KMS-11 (cell line): Measurements from ENCODE around the gene VSTM4.

Experiments
- H2AFZ ChIP-seq: fragments of 200-600 bp; sonication (generic); 2 replicates; pipeline ENCODE4 v1.6.1; 2016; ENCODE audit warnings: antibody characterized with exemption, mixed run types, low read depth
- H3K27ac ChIP-seq: fragments of 200-600 bp; sonication (generic); 2 replicates; pipeline ENCODE4 v1.6.1; 2016; ENCODE audit warnings: mild to moderate bottlenecking, mixed run types
- H3K27me3 ChIP-seq: fragments of 200-600 bp; sonication (generic); 2 replicates; pipeline ENCODE4 v1.6.1; 2017; ENCODE audit warnings: mild to moderate bottlenecking, low read depth, mixed run types, moderate library complexity; ENCODE audit not compliant: insufficient read depth
- H3K36me3 ChIP-seq: fragments of 200-600 bp; sonication (generic); 2 replicates; pipeline ENCODE4 v1.6.1; 2017; ENCODE audit warnings: mild to moderate bottlenecking, mixed run types; ENCODE audit not compliant: insufficient read depth
- H3K4me1 ChIP-seq: fragments of 200-600 bp; sonication (generic); 2 replicates; pipeline ENCODE4 v1.6.1; 2016; ENCODE audit warnings: mild to moderate bottlenecking, low read depth, mixed run types; ENCODE audit not compliant: poor library complexity, severe bottlenecking
- H3K4me2 ChIP-seq: fragments of 200-600 bp; sonication (generic); 2 replicates; pipeline ENCODE4 v1.7.0; 2016; ENCODE audit warnings: mild to moderate bottlenecking, mixed run types
- H3K4me3 ChIP-seq: fragments of 200-600 bp; sonication (generic); IDR thresholded peaks from 2 replicates; pipeline ENCODE4 v1.6.1; 2017; ENCODE audit warnings: low read depth, low read length, mixed read lengths; ENCODE audit not compliant: insufficient read depth
- H3K79me2 ChIP-seq: fragments of 200-600 bp; sonication (generic); 2 replicates; pipeline ENCODE4 v1.6.1; 2016; ENCODE audit warnings: low read depth, mixed run types; ENCODE audit not compliant: insufficient read depth
- H3K9ac ChIP-seq: fragments of 200-600 bp; sonication (generic); 2 replicates; pipeline ENCODE4 v1.6.1; 2016; ENCODE audit warnings: mild to moderate bottlenecking, mixed run types
- H4K20me1 ChIP-seq: fragments of 200-600 bp; sonication (generic); 2 replicates; pipeline ENCODE4 v1.6.1; 2016; ENCODE audit warnings: mild to moderate bottlenecking, mixed run types; ENCODE audit not compliant: insufficient read depth
- TF ChIP-seq, protein P1 (sequence below): fragments of 200-600 bp; sonication (generic); conservative IDR thresholded peaks from 2 replicates; pipeline ENCODE4 v1.6.1; 2017; ENCODE audit warnings: low read depth, mild to moderate bottlenecking, antibody characterized with exemption, low read length, moderate library complexity, mixed read lengths

Gene VSTM4

DNA sequence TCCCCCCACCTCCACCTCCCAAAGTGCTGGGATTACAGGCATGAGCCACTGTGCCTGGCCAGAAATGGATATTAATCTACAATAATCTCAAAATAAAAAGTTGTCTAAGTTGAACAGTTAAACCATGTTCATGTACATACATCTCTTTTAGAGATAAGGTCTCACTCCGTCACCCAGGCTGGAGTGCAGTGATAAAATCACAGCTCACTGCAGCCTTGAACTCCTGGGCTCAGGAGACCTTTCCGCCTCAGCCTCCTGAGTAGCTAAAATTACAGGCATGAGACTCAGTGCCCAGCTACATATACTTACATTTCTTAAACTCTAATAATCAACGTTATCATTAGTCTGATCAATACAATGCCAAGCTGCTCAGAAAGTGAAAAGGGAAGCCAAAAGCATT, 36.2 kb downstream of the VSTM4 start:
- H3K36me3 ChIP-seq: no peaks in the 10 kb centered on the region
- H3K27ac ChIP-seq: no peak overlapping the region; the same call in 1 of the 2 replicates
- no peaks in the 10 kb centered on the region for H4K20me1 ChIP-seq
- H2AFZ ChIP-seq: no peak overlapping the region
- H3K4me2 ChIP-seq: peak overlapping the region; percentile 24
- H3K27me3 ChIP-seq: no peaks in the 10 kb centered on the region
- no peaks in the 10 kb centered on the region for H3K79me2 ChIP-seq
- no peak overlapping the region for H3K4me3 ChIP-seq
- TF ChIP-seq, protein P1, sequence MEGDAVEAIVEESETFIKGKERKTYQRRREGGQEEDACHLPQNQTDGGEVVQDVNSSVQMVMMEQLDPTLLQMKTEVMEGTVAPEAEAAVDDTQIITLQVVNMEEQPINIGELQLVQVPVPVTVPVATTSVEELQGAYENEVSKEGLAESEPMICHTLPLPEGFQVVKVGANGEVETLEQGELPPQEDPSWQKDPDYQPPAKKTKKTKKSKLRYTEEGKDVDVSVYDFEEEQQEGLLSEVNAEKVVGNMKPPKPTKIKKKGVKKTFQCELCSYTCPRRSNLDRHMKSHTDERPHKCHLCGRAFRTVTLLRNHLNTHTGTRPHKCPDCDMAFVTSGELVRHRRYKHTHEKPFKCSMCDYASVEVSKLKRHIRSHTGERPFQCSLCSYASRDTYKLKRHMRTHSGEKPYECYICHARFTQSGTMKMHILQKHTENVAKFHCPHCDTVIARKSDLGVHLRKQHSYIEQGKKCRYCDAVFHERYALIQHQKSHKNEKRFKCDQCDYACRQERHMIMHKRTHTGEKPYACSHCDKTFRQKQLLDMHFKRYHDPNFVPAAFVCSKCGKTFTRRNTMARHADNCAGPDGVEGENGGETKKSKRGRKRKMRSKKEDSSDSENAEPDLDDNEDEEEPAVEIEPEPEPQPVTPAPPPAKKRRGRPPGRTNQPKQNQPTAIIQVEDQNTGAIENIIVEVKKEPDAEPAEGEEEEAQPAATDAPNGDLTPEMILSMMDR: no peak
- no peak overlapping the region for H3K9ac ChIP-seq
- H3K4me1 ChIP-seq: peaks cover 58% of the 10 kb centered on the region

- H3K4me1 ChIP-seq: peaks cover 58% of the 10 kb centered on the region
- H4K20me1 ChIP-seq: no peaks in the 10 kb centered on the region
- no peaks in the 10 kb centered on the region for H3K36me3 ChIP-seq
- no peak overlapping the region for H3K4me2 ChIP-seq
- H3K27me3 ChIP-seq: no peaks in the 10 kb centered on the region
- TF ChIP-seq, protein P1: no peak
- no peaks in the 10 kb centered on the region for H3K79me2 ChIP-seq
- H2AFZ ChIP-seq: no peak overlapping the region
- H3K4me3 ChIP-seq: no peak overlapping the region
- H3K27ac ChIP-seq: no peak overlapping the region
- H3K9ac ChIP-seq: no peak overlapping the region
Measured at GRCh38 chr10:49078433-49078832, 36.9 kb downstream of the VSTM4 start.

DNA sequence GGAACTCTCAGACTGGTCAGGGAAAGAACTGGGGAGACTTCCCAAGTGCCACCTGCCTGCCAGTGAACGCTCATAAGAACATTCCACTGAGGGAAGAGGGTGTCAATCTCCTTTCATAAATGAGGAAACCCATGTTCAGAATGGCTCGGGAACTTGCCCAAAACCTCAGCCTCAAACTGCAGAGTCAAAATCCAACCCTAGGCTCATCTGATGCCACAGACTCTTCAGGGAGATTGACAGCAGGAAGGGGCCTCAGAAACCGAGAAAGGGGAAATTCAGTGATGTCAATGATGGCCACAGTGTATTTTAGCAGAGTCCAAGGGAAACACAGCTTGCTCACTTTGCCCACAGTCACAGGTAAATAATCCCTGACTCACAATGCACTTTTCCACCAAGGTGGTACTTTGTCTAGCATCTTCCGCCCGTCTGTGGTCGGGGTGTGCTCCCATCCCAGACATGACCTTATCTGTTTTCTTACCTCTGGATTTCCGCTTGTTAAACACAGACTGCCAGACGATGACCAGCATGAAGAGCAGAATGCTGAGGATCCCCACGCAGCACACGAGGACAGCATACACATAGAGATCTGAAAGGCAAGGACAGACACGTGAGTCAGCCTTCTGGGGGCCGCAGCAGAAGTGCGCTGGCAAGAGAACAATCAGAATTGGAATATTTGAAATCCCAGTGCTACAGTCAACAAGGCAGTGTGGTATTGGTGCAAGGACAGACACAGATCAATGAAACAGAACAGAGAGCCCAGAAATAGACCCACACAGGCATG, 38.4 kb downstream of the VSTM4 start:
- TF ChIP-seq, protein P1: no peak
- H3K27me3 ChIP-seq: no peaks in the 10 kb centered on the region
- no peak overlapping the region for H3K9ac ChIP-seq
- H3K4me2 ChIP-seq: peak overlapping the region; percentile 71
- H4K20me1 ChIP-seq: no peaks in the 10 kb centered on the region
- H3K4me3 ChIP-seq: no peak overlapping the region
- no peaks in the 10 kb centered on the region for H3K36me3 ChIP-seq
- peaks cover 58% of the 10 kb centered on the region for H3K4me1 ChIP-seq
- H3K79me2 ChIP-seq: no peaks in the 10 kb centered on the region
- H2AFZ ChIP-seq: peak overlapping the region; percentile 44; the same call in 1 of the 2 replicates
- H3K27ac ChIP-seq: no peak overlapping the region; the same call in 1 of the 2 replicates

- Histone ChIP-seq H3K27me3 (no peaks in the 10 kb centered on the region), H2AFZ (peak overlapping the region; percentile 44; the same call in 1 of the 2 replicates), H3K27ac (no peak overlapping the region; the same call in 1 of the 2 replicates), H3K9ac (no peak overlapping the region), H3K79me2 (no peaks in the 10 kb centered on the region), H3K4me2 (peak overlapping the region; percentile 71), H3K4me3 (no peak overlapping the region), H3K36me3 (no peaks in the 10 kb centered on the region), H4K20me1 (no peaks in the 10 kb centered on the region), H3K4me1 (peaks cover 55% of the 10 kb centered on the region)
- TF ChIP-seq, protein P1: no peak
Measured at GRCh38 chr10:49076319-49076718, 39.0 kb downstream of the VSTM4 start.
